Left lung (tissue), 14 donors: ENCODE data around the gene INPP5D. TPM values are rescaled to one million over a fixed set of nuclear protein-coding genes. Genes with fewer than 3 reads are reported as not detected.

Experiments
- ATAC-seq: fragments of 200-7000 bp; cut with Tn5 transposase; one replicate; pipeline ENCODE4 v1.9.1; 2020; ENCODE audit warnings: moderate library complexity
- DNase-seq, 4 donors: peaks; one replicate each; pipeline ENCODE4 v3.0.0-alpha.2; 2013 to 2020
- H3K27ac ChIP-seq, 2 donors: fragments of 200-600 bp; sonication (generic) in 1 of 2; one replicate each; pipeline versions ENCODE4 v1.5.0 to v1.8.0; 2020 to 2021
- H3K27me3 ChIP-seq, 2 donors: fragments of 200-600 bp; sonication (generic) in 1 of 2; one replicate each; pipeline versions ENCODE4 v1.5.0 to v1.8.0; 2020 to 2021
- H3K36me3 ChIP-seq, 2 donors: fragments of 200-600 bp; sonication (generic) in 1 of 2; one replicate each; pipeline versions ENCODE4 v1.5.0 to v1.8.0; 2020 to 2021
- H3K4me1 ChIP-seq, 2 donors: fragments of 200-600 bp; one replicate each; pipeline ENCODE4 v1.8.0; 2021
- H3K4me3 ChIP-seq, 2 donors: fragments of 200-600 bp; sonication (generic) in 1 of 2; one replicate each; pipeline versions ENCODE4 v1.5.0 to v1.8.0; 2020 to 2021; ENCODE audit warnings: mild to moderate bottlenecking in 1 of 2
- H3K9me3 ChIP-seq, 2 donors: fragments of 200-600 bp; sonication (generic) in 1 of 2; one replicate each; pipeline versions ENCODE4 v1.5.0 to v1.8.0; 2020 to 2021
- CTCF ChIP-seq, 2 donors: fragments of 200-600 bp; sonication (generic) in 1 of 2; IDR thresholded peaks; one replicate each; pipeline versions ENCODE4 v1.5.0 to v1.8.0; 2021; ENCODE audit warnings: antibody characterized with exemption in 2 of 2
- intact Hi-C, 2 donors: fragments of 100-400 bp; cut with DNase I; formaldehyde crosslinking; loops; one replicate each; pipeline versions ENCODE4 v1.11.2 to v1.14.2; 2022
- long read RNA-seq, 12 donors: library from polyadenylated mRNA in 2 of 12; unstranded in 2 of 12; transcript quantifications; one replicate each; pipeline ENCODE4 v2.0.0 and lab custom pipeline, GENCODE V29; 2019 to 2026
- polyA plus RNA-seq, 6 donors: library from polyadenylated mRNA; unstranded; fragments of 120-200 nt; gene quantifications; one replicate each; pipeline ENCODE4 v1.2.1, GENCODE V29; 2013; ENCODE audit not compliant: insufficient read length in 6 of 6
- total RNA-seq, 2 donors: library from RNA; stranded (reverse); fragmentation: NEBNext Ultra II Directional; extraction: Animal tissue kit (Norgen Biotek cat#: 25700); gene quantifications; one replicate each; pipeline ENCODE4 v1.2.1, GENCODE V29; 2021
- donor health status: DM: no; HTN: yes; CAD: no.
- donor health status: DM: no; HTN: no; CAD: no.

Gene INPP5D
- total RNA-seq (10 to 100 TPM; 15.3 to 40.5 TPM), polyA plus RNA-seq (10 to 100 TPM; 10.8 to 15.5 (median 14.4) TPM)
- long read RNA-seq, donor 1: 0 reads
- long read RNA-seq, donor 2: 0 reads
- long read RNA-seq, donor 3: 0 reads
- long read RNA-seq, donor 4, partial matches to known transcripts: 4 of 5 reads
- long read RNA-seq, donor 4, other reads (novel, unspliced or antisense): 1 of 5 reads
- long read RNA-seq, donor 5: 0 reads
- long read RNA-seq, donor 6: 0 reads
- long read RNA-seq, donor 7, full-length matches to known transcripts: 1 of 1 reads
- long read RNA-seq, donor 7, partial matches to known transcripts: 0 of 1 reads
- long read RNA-seq, donor 7, other reads (novel, unspliced or antisense): 0 of 1 reads
- long read RNA-seq, donor 8: 0 reads
- long read RNA-seq, donor 9: 0 reads
- long read RNA-seq, donor 10, partial matches to known transcripts: 5 of 7 reads
- long read RNA-seq, donor 10, other reads (novel, unspliced or antisense): 2 of 7 reads
- long read RNA-seq, donor 11, partial matches to known transcripts: 0 of 1 reads
- long read RNA-seq, donor 11, other reads (novel, unspliced or antisense): 0 of 1 reads
- long read RNA-seq, donor 12, full-length matches to known transcripts: 1 of 1 reads
- long read RNA-seq, donor 12, partial matches to known transcripts: 0 of 1 reads
- long read RNA-seq, donor 12, other reads (novel, unspliced or antisense): 0 of 1 reads

GRCh38 chr2:233059797-233060500 is at the start of gene INPP5D:
Gene INPP5D (plus strand): TSS chr2:233060342. CDS start chr2:233060479, 137 bp downstream.
- H3K4me1 ChIP-seq: peaks cover 0 to 49% of the 10 kb centered on the region in 2 donors

GRCh38 chr2:233010569-233011267 is 49.4 kb upstream of the INPP5D start:
- DNase-seq: no peak
- Histone ChIP-seq H3K9me3 (no peaks in the 10 kb centered on the region), H3K4me3 (no peak overlapping the region), H3K4me1 (no peaks in the 10 kb centered on the region), H3K36me3 (no peaks in the 10 kb centered on the region), H3K27me3 (no peaks in the 10 kb centered on the region), H3K27ac (no peak overlapping the region)
- TF ChIP-seq CTCF (IDR thresholded peaks at IDR 0.05): no peak
- intact Hi-C loops: no loop called here
- no peak for ATAC-seq

More at GRCh38 chr2:233059797-233060500, at the start of gene INPP5D:
- no peak for TF ChIP-seq CTCF (IDR thresholded peaks at IDR 0.05)
- Histone ChIP-seq H3K4me3 (peak within 1 kb of the TSS; percentile 28 to 55), H3K27ac (peak within 1 kb of the TSS; percentile 81 to 91), H3K36me3 (no peaks in the 10 kb centered on the region), H3K9me3 (no peaks in the 10 kb centered on the region), H3K27me3 (no peaks in the 10 kb centered on the region)
- DNase-seq: peak in 2 of 4 donors; percentile 74 to 89
- intact Hi-C loops: no loop called here
- ATAC-seq: peak; percentile 66

- intact Hi-C loops: no loop called here
- Histone ChIP-seq H3K4me3 (no peak overlapping the region), H3K27me3 (no peaks in the 10 kb centered on the region), H3K4me1 (no peaks in the 10 kb centered on the region), H3K36me3 (no peaks in the 10 kb centered on the region), H3K27ac (no peak overlapping the region), H3K9me3 (no peaks in the 10 kb centered on the region)
- DNase-seq (no peak), ATAC-seq (no peak)
- no peak for TF ChIP-seq CTCF (IDR thresholded peaks at IDR 0.05)
Observed at GRCh38 chr2:233011268-233011650, 48.9 kb upstream of the INPP5D start.

- Histone ChIP-seq H3K36me3 (no peaks in the 10 kb centered on the region), H3K27ac (no peak overlapping the region), H3K27me3 (no peaks in the 10 kb centered on the region), H3K9me3 (no peaks in the 10 kb centered on the region), H3K4me3 (no peak overlapping the region), H3K4me1 (no peaks in the 10 kb centered on the region)
- TF ChIP-seq CTCF (IDR thresholded peaks at IDR 0.05): no peak
- DNase-seq (no peak), ATAC-seq (no peak)
- intact Hi-C loops: no loop called here
Observed at GRCh38 chr2:233011702-233012131, 48.4 kb upstream of the INPP5D start.
